KMS-11 (cell line): ENCODE data around the gene PMF1.
A peak's percentile ranks its signal among the peaks of the same experiment; 100 is the strongest.

Experiments
- H2AFZ ChIP-seq: fragments of 200-600 bp; sonication (generic); 2 replicates; pipeline ENCODE4 v1.6.1; 2016; ENCODE audit warnings: antibody characterized with exemption, mixed run types, low read depth
- H3K27ac ChIP-seq: fragments of 200-600 bp; sonication (generic); 2 replicates; pipeline ENCODE4 v1.6.1; 2016; ENCODE audit warnings: mild to moderate bottlenecking, mixed run types
- H3K27me3 ChIP-seq: fragments of 200-600 bp; sonication (generic); 2 replicates; pipeline ENCODE4 v1.6.1; 2017; ENCODE audit warnings: mild to moderate bottlenecking, low read depth, mixed run types, moderate library complexity; ENCODE audit not compliant: insufficient read depth
- H3K36me3 ChIP-seq: fragments of 200-600 bp; sonication (generic); 2 replicates; pipeline ENCODE4 v1.6.1; 2017; ENCODE audit warnings: mild to moderate bottlenecking, mixed run types; ENCODE audit not compliant: insufficient read depth
- H3K4me1 ChIP-seq: fragments of 200-600 bp; sonication (generic); 2 replicates; pipeline ENCODE4 v1.6.1; 2016; ENCODE audit warnings: mild to moderate bottlenecking, low read depth, mixed run types; ENCODE audit not compliant: poor library complexity, severe bottlenecking
- H3K4me2 ChIP-seq: fragments of 200-600 bp; sonication (generic); 2 replicates; pipeline ENCODE4 v1.7.0; 2016; ENCODE audit warnings: mild to moderate bottlenecking, mixed run types
- H3K4me3 ChIP-seq: fragments of 200-600 bp; sonication (generic); IDR thresholded peaks from 2 replicates; pipeline ENCODE4 v1.6.1; 2017; ENCODE audit warnings: low read depth, low read length, mixed read lengths; ENCODE audit not compliant: insufficient read depth
- H3K79me2 ChIP-seq: fragments of 200-600 bp; sonication (generic); 2 replicates; pipeline ENCODE4 v1.6.1; 2016; ENCODE audit warnings: low read depth, mixed run types; ENCODE audit not compliant: insufficient read depth
- H3K9ac ChIP-seq: fragments of 200-600 bp; sonication (generic); 2 replicates; pipeline ENCODE4 v1.6.1; 2016; ENCODE audit warnings: mild to moderate bottlenecking, mixed run types
- H4K20me1 ChIP-seq: fragments of 200-600 bp; sonication (generic); 2 replicates; pipeline ENCODE4 v1.6.1; 2016; ENCODE audit warnings: mild to moderate bottlenecking, mixed run types; ENCODE audit not compliant: insufficient read depth
- CTCF ChIP-seq: fragments of 200-600 bp; sonication (generic); conservative IDR thresholded peaks from 2 replicates; pipeline ENCODE4 v1.6.1; 2017; ENCODE audit warnings: low read depth, mild to moderate bottlenecking, antibody characterized with exemption, low read length, moderate library complexity, mixed read lengths

PMF1 gene

GRCh38 chr1:156228501-156228900 is 15.7 kb downstream of the PMF1 start:
- TF ChIP-seq CTCF: no peak
- no peaks in the 10 kb centered on the region for H3K27me3 ChIP-seq
- H4K20me1 ChIP-seq: no peaks in the 10 kb centered on the region
- no peaks in the 10 kb centered on the region for H3K36me3 ChIP-seq
- peak overlapping the region; percentile 37 for H3K4me2 ChIP-seq
- no peaks in the 10 kb centered on the region for H3K79me2 ChIP-seq
- H2AFZ ChIP-seq: no peak overlapping the region
- 0 out of 2 replicates have a peak overlapping the region, but pooled peaks have one; percentile 0 for H3K9ac ChIP-seq
- H3K27ac ChIP-seq: peak overlapping the region; percentile 58
- H3K4me3 ChIP-seq: no peak overlapping the region
- H3K4me1 ChIP-seq: peaks cover 93% of the 10 kb centered on the region

GRCh38 chr1:156229809-156230472 is 17.1 kb downstream of the PMF1 start:
- no peaks in the 10 kb centered on the region for H3K79me2 ChIP-seq
- H3K9ac ChIP-seq: no peak overlapping the region
- H3K4me2 ChIP-seq: no peak overlapping the region
- no peaks in the 10 kb centered on the region for H4K20me1 ChIP-seq
- H3K27me3 ChIP-seq: no peaks in the 10 kb centered on the region
- no peaks in the 10 kb centered on the region for H3K36me3 ChIP-seq
- no peak overlapping the region for H3K4me3 ChIP-seq
- H2AFZ ChIP-seq: no peak overlapping the region
- H3K4me1 ChIP-seq: peaks cover 84% of the 10 kb centered on the region
- H3K27ac ChIP-seq: no peak overlapping the region; the same call in 1 of the 2 replicates
- TF ChIP-seq CTCF: no peak

DNA sequence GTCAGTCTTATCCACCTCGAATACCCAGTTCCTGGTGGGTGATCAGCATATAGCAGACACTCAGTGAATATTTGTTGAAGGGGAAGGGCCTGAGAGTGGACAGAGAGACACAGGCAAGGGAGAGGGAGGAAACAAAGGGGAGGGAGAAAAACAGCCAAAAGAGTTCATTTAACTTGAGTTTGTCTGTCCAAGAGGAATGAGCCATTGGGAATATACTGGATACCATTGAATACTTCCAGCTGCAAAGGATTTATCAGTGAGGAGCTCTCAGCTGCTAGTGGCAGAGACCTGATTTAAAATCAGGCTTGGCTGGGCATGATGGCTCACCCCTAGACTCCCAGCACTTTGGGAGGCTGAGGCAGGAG is 17.6 kb downstream of the PMF1 start:
- no peak for TF ChIP-seq CTCF
- Histone ChIP-seq H2AFZ (no peak overlapping the region), H3K36me3 (no peaks in the 10 kb centered on the region)

GRCh38 chr1:156232201-156232894 is 19.5 kb downstream of the PMF1 start:
- Histone ChIP-seq H2AFZ (no peak overlapping the region), H3K27me3 (no peaks in the 10 kb centered on the region), H3K36me3 (no peaks in the 10 kb centered on the region), H3K27ac (no peak overlapping the region; the same call in 1 of the 2 replicates), H3K9ac (no peak overlapping the region), H3K4me2 (no peak overlapping the region), H4K20me1 (no peaks in the 10 kb centered on the region), H3K79me2 (no peaks in the 10 kb centered on the region), H3K4me1 (peaks cover 60% of the 10 kb centered on the region), H3K4me3 (no peak overlapping the region)
- no peak for TF ChIP-seq CTCF

More for the DNA sequence above, 17.6 kb downstream of the PMF1 start:
- Histone ChIP-seq H3K4me1 (peaks cover 78% of the 10 kb centered on the region), H3K79me2 (no peaks in the 10 kb centered on the region), H3K27me3 (no peaks in the 10 kb centered on the region), H4K20me1 (no peaks in the 10 kb centered on the region), H3K9ac (no peak overlapping the region), H3K4me3 (no peak overlapping the region), H3K27ac (no peak overlapping the region), H3K4me2 (no peak overlapping the region)
